HepG2 (cell line): ENCODE measurements around the gene THAP5. TPM values are rescaled to one million over a fixed set of nuclear protein-coding genes. Genes with fewer than 3 reads are reported as not detected.

Experiments used
- AFF4 ChIP-seq: sonication (generic); formaldehyde crosslinking; IDR thresholded peaks from 2 replicates; pipeline ENCODE4 v1.4.0; 2020; ENCODE audit warnings: missing genetic modification reagents
- AGO2 ChIP-seq: fragments of 200-400 bp; formaldehyde crosslinking; optimal IDR thresholded peaks from 2 replicates; pipeline ENCODE3; 2017; ENCODE audit warnings: mild to moderate bottlenecking, low read depth, low read length, moderate library complexity
- CREBL2 ChIP-seq: sonication (generic); formaldehyde crosslinking; IDR thresholded peaks from 2 replicates; pipeline ENCODE4 v1.8.1; 2023; ENCODE audit warnings: missing genetic modification reagents, mild to moderate bottlenecking, borderline replicate concordance
- E2F2 ChIP-seq: sonication (generic); formaldehyde crosslinking; IDR thresholded peaks from 2 replicates; pipeline ENCODE4 v1.4.0; 2020; ENCODE audit warnings: missing genetic modification reagents, borderline replicate concordance
- FOXO4 ChIP-seq: sonication (generic); formaldehyde crosslinking; conservative IDR thresholded peaks from 2 replicates; pipeline ENCODE4 v1.8.1; 2023; ENCODE audit warnings: missing genetic modification reagents
- FOXP1 ChIP-seq, 2 experiments: fragments of 450-650 bp in 1 of 2; IDR thresholded peaks; 2 replicates each; pipeline ENCODE4 v1.6.1; 2017 to 2018; ENCODE audit warnings: antibody characterized with exemption in 1 of 2
- PREB ChIP-seq: sonication (generic); formaldehyde crosslinking; IDR thresholded peaks from 2 replicates; pipeline ENCODE4 v1.4.0; 2020; ENCODE audit warnings: missing genetic modification reagents
- PRPF4 ChIP-seq: fragments of 200-400 bp; formaldehyde crosslinking; IDR thresholded peaks from 2 replicates; pipeline ENCODE4 v1.6.1; 2016; ENCODE audit warnings: low read length, low read depth; ENCODE audit not compliant: poor library complexity, severe bottlenecking
- SNAI1 ChIP-seq: sonication (generic); formaldehyde crosslinking; IDR thresholded peaks from 2 replicates; pipeline ENCODE4 v1.5.0; 2020; ENCODE audit warnings: mild to moderate bottlenecking, missing genetic modification reagents, borderline replicate concordance
- SOX13 ChIP-seq, 3 experiments: fragments of 450-650 bp in 1 of 3; sonication (generic) in 1 of 3; formaldehyde crosslinking in 1 of 3; IDR thresholded peaks in 2 of 3; conservative IDR thresholded peaks in 1 of 3; 2 replicates each; pipeline versions ENCODE4 v1.5.0 to v1.6.1; 2016 to 2020; ENCODE audit warnings: antibody characterized with exemption in 1 of 3, mild to moderate bottlenecking in 1 of 3, missing compliant biosample characterization in 1 of 3, missing genetic modification reagents in 1 of 3, moderate library complexity in 1 of 3
- TFDP1 ChIP-seq: IDR thresholded peaks from 2 replicates; pipeline ENCODE4 v1.6.1; 2016; ENCODE audit warnings: missing compliant biosample characterization, missing genetic modification reagents, borderline replicate concordance
- THAP7 ChIP-seq: sonication (generic); formaldehyde crosslinking; IDR thresholded peaks from 2 replicates; pipeline ENCODE4 v1.8.1; 2023; ENCODE audit warnings: mild to moderate bottlenecking, missing genetic modification reagents
- ZNF101 ChIP-seq: sonication (generic); formaldehyde crosslinking; IDR thresholded peaks from 2 replicates; pipeline ENCODE4 v1.4.0; 2020; ENCODE audit warnings: mild to moderate bottlenecking, low read depth, missing genetic modification reagents, borderline replicate concordance
- ZNF205 ChIP-seq: IDR thresholded peaks from 2 replicates; pipeline ENCODE4 v1.6.1; 2018; ENCODE audit warnings: missing biosample characterization, missing genetic modification reagents
- ZNF546 ChIP-seq: sonication (generic); formaldehyde crosslinking; conservative IDR thresholded peaks from 2 replicates; pipeline ENCODE4 v1.8.1; 2023; ENCODE audit warnings: mild to moderate bottlenecking, missing genetic modification reagents
- ZNF768 ChIP-seq: sonication (generic); formaldehyde crosslinking; IDR thresholded peaks from 2 replicates; pipeline ENCODE4 v1.4.0; 2020; ENCODE audit warnings: missing genetic modification reagents
- ZSCAN29 ChIP-seq: sonication (generic); formaldehyde crosslinking; conservative IDR thresholded peaks from 2 replicates; pipeline ENCODE4 v1.4.0; 2020; ENCODE audit warnings: mild to moderate bottlenecking, missing genetic modification reagents
- polyA plus RNA-seq, 8 experiments: library from polyadenylated mRNA; depleted of rRNA in 3 of 8; stranded (reverse) in 7 of 8; unstranded in 1 of 8; fragments of >200 nt; fragmentation: Illumina TruSeq in 4 of 8; extraction: Trizol in 4 of 8; gene quantifications; 2 replicates each; pipeline versions ENCODE4 v1.2.1 to v1.2.3, GENCODE V29; 2011 to 2016; ENCODE audit warnings: low read depth in 4 of 8, missing spikeins in 1 of 8, mixed read lengths in 1 of 8; ENCODE audit not compliant: insufficient read depth in 1 of 8
- total RNA-seq, 5 experiments: library from RNA; depleted of rRNA; stranded (reverse); fragments of >200 nt; fragmentation: Illumina TruSeq; extraction: Trizol; gene quantifications; 2 replicates each; pipeline ENCODE4 v1.2.3, GENCODE V29; 2016; ENCODE audit warnings: low read depth in 1 of 5

The THAP5 gene
- total and polyA plus RNA-seq, 2 of the 13 experiments (the other 11 are each of a cell fraction or from before 2014, with no cell fraction given): 3.6 to 11.8 TPM

GRCh38 chr7:108525985-108526767, 43.3 kb downstream of the THAP5 start, which contains the start of gene PNPLA8 (continued):
- TF ChIP-seq TFDP1 (CRISPR knock-in tag): peak; percentile 97
- peak; percentile 65; the same call in 1 of the 2 replicates for TF ChIP-seq ZSCAN29
- TF ChIP-seq FOXO4 (CRISPR knock-in tag): no peak
- TF ChIP-seq AGO2: no peak
- TF ChIP-seq PREB (CRISPR knock-in tag): no peak
- no peak for TF ChIP-seq THAP7 (CRISPR knock-in tag)
- TF ChIP-seq CREBL2 (CRISPR knock-in tag): no peak
- TF ChIP-seq PRPF4: no peak
- no peak for TF ChIP-seq ZNF205 (CRISPR knock-in tag)
- TF ChIP-seq AFF4 (CRISPR knock-in tag): no peak
- TF ChIP-seq FOXP1 (IDR thresholded peaks at IDR 0.05): no peak
- no peak for TF ChIP-seq FOXP1 (CRISPR knock-in tag; IDR thresholded peaks at IDR 0.05)
- TF ChIP-seq ZNF101: no peak
- 0 out of 2 replicates have a peak, but pooled peaks have one; percentile 33 for TF ChIP-seq ZNF546
- TF ChIP-seq ZNF768 (CRISPR knock-in tag): no peak
- TF ChIP-seq E2F2: no peak
- TF ChIP-seq SNAI1: no peak
- TF ChIP-seq SOX13 (IDR thresholded peaks at IDR 0.05): no peak
- TF ChIP-seq SOX13 (CRISPR knock-in tag; conservative IDR thresholded peaks at IDR 0.05 in 1 of 2, IDR thresholded peaks at IDR 0.05 in 1 of 2): peak in 1 of 2 experiments; percentile 11; a peak in 1 of 4 replicates
